ENCODE results near the gene PRPSAP2. TPM values are rescaled to one million over a fixed set of nuclear protein-coding genes. Genes with fewer than 3 reads are reported as not detected.
A peak's percentile ranks its signal among the peaks of the same experiment; 100 is the strongest.

The PRPSAP2 gene
- total and polyA plus RNA-seq, 3 experiments from 2014 or later, result 38.4 to 51.6 (median 49.7) TPM

DNA sequence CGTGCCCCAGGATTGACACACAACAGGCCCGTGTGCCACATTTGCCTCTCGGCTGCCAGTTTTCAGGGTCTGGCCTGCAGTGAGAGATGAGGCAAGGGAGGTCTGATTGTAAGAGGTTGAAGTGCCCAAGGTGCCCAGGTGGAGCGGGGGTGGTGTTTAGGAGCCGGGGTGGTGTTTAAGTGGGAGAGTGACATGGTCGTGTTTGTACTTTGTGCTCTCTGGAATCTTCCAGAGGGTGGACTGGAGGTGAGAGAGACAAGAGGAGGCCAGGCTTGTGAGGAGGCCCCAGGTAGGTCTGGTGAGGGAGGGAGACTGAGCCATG, 104.5 kb downstream of the PRPSAP2 start:
- DNase-seq, result no peak
- Histone ChIP-seq H3K4me1 (ENCODE audit: insufficient read depth, low read length) (peaks cover 9% of the 10 kb centered on the region), H3K4me3 (ENCODE audit: low read length) (no peak overlapping the region), H3K9me3 (ENCODE audit: low read length) (no peaks in the 10 kb centered on the region), H3K27me3 (ENCODE audit: insufficient read depth, low read length, poor library complexity, severe bottlenecking) (no peaks in the 10 kb centered on the region), H3K27ac (ENCODE audit: low read depth, low read length) (no peak overlapping the region), H3K36me3 (ENCODE audit: insufficient read depth, low read length) (no peaks in the 10 kb centered on the region)
- Mint-ChIP-seq H3K27me3 (peaks cover 0 to 2% of the 10 kb centered on the region in 2 donors), H3K9me3 (no peaks in the 10 kb centered on the region), H3K4me1 (peaks cover 7 to 14% (median 11%) of the 10 kb centered on the region in 3 donors), H3K36me3 (no peaks in the 10 kb centered on the region), H3K27ac (peak overlapping the region in 2 of 8 donors; percentile 28 to 71), H3K4me3 (no peak overlapping the region)
- POLR2A ChIA-PET, result no interaction called here
- CTCF ChIA-PET, result no interaction called here

DNA sequence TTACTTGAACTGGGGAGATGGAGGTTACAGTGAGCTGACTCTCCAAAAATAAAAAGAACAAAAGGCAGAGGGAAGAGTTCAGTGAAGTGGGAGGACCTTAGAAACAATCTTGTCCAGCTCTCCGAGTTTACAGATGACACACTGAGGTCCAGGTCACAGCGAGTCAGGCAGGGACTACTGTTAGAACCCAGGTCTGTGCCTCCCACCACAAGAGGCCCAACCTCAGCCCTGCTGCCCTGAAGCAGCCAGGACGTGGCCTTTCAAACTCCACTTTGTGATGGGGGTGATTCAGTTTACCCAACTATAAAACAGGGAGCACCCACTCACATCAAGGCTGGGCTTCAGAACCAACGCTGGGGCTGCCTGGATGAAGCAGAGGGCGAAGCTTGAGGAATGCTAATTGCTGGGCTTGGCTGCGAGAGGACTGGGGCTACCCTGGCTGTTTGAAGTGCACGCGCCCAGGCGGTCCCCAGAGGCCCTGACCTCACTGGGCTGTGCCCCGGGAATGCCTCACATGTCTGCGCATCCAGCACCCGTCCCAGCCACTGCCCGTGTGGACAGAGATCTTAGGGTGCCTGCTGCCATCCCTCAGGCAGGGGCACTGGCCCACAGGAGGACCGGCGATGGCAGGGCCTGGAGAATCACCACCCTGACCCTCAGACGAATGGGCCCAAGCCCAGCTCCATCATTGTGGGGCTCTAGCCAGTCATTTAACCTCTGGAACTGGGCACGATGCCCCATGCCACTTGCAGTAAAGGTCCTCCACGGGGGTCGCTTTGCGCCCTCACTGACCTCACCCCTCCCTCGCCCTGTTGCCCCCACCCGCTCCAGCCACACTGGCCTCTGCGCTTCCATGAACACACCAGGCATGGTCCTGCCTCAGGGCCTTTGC, 105.4 kb downstream of the PRPSAP2 start:
- H3K9me3 ChIP-seq (ENCODE audit: low read length), result no peaks in the 10 kb centered on the region
- H3K4me3 ChIP-seq (ENCODE audit: low read length), result no peak overlapping the region
- ChIA-PET CTCF (no interaction called here), POLR2A (no interaction called here)
- Mint-ChIP-seq H3K4me1 (peaks cover 6 to 10% (median 7%) of the 10 kb centered on the region in 3 donors), H3K27me3 (peaks cover 0 to 2% of the 10 kb centered on the region in 2 donors), H3K27ac (peak overlapping the region in 3 of 8 donors; percentile 56 to 78 (median 60)), H3K36me3 (no peaks in the 10 kb centered on the region), H3K4me3 (no peak overlapping the region), H3K9me3 (no peaks in the 10 kb centered on the region)
- no peaks in the 10 kb centered on the region for H3K27me3 ChIP-seq (ENCODE audit: insufficient read depth, low read length, poor library complexity, severe bottlenecking)
- peaks cover 9% of the 10 kb centered on the region for H3K4me1 ChIP-seq (ENCODE audit: insufficient read depth, low read length)
- H3K36me3 ChIP-seq (ENCODE audit: insufficient read depth, low read length), result no peaks in the 10 kb centered on the region
- DNase-seq, result no peak
- no peak overlapping the region for H3K27ac ChIP-seq (ENCODE audit: low read depth, low read length)

DNA sequence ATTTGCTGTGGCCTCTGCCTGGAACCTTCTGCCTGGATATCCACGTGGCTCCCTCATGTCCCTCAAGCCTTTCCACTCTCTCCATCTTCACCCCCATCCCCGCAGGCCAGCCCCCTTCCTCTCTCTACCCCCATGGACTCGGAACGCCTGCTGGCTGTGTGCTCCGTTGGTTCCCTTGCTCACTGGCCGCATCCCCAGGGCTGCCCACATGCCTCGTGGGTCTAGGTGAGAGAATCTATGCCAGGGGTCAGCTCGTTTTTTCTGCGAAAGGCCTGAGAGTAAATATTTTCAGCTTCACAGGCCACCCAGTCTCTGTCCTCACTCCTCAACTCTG, 106.1 kb downstream of the PRPSAP2 start:
- Histone ChIP-seq H3K4me3 (ENCODE audit: low read length) (no peak overlapping the region), H3K4me1 (ENCODE audit: insufficient read depth, low read length) (peaks cover 9% of the 10 kb centered on the region), H3K27me3 (ENCODE audit: insufficient read depth, low read length, poor library complexity, severe bottlenecking) (no peaks in the 10 kb centered on the region), H3K27ac (ENCODE audit: low read depth, low read length) (no peak overlapping the region), H3K9me3 (ENCODE audit: low read length) (no peaks in the 10 kb centered on the region), H3K36me3 (ENCODE audit: insufficient read depth, low read length) (no peaks in the 10 kb centered on the region)
- H3K27ac Mint-ChIP-seq, result peak overlapping the region in 2 of 8 donors; percentile 41 to 70
- H3K4me1 Mint-ChIP-seq, result peaks cover 6 to 10% (median 7%) of the 10 kb centered on the region in 3 donors
- H3K27me3 Mint-ChIP-seq, result peaks cover 0 to 2% of the 10 kb centered on the region in 2 donors
- H3K4me3 Mint-ChIP-seq, result no peak overlapping the region
- no peak for DNase-seq
- ChIA-PET POLR2A (no interaction called here), CTCF (no interaction called here)
- no peaks in the 10 kb centered on the region for H3K9me3 Mint-ChIP-seq
- no peaks in the 10 kb centered on the region for H3K36me3 Mint-ChIP-seq

DNA sequence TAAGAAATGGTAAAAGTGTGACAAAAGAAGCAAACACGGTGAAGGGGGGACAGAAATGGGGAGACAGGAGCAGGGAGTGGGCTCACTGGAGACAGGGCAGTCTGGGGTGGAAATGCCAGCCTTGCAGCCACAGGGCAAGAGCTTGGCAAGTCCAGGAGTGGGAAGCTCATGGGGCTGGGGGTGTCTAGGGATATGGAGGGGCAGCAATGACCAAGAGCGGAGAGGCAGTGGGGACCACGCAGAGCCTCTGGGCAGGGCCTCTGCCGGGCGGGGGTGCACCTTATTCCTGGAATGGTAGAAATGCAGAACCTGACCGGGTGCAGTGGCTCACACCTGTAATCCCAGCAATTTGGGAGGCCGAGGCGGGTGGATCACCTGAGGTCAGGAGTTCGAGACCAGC, 106.6 kb downstream of the PRPSAP2 start:
- no peak for DNase-seq
- H3K27me3 ChIP-seq (ENCODE audit: insufficient read depth, low read length, poor library complexity, severe bottlenecking), result no peaks in the 10 kb centered on the region
- no peak overlapping the region for H3K4me3 ChIP-seq (ENCODE audit: low read length)
- Mint-ChIP-seq H3K27me3 (peaks cover 0 to 2% of the 10 kb centered on the region in 2 donors), H3K36me3 (no peaks in the 10 kb centered on the region), H3K9me3 (no peaks in the 10 kb centered on the region), H3K4me1 (peaks cover 6 to 11% (median 7%) of the 10 kb centered on the region in 3 donors), H3K4me3 (no peak overlapping the region), H3K27ac (peak overlapping the region in 1 of 8 donors; percentile 70)
- ChIA-PET CTCF (no interaction called here), POLR2A (no interaction called here)
- H3K9me3 ChIP-seq (ENCODE audit: low read length), result no peaks in the 10 kb centered on the region
- H3K27ac ChIP-seq (ENCODE audit: low read depth, low read length), result no peak overlapping the region
- H3K4me1 ChIP-seq (ENCODE audit: insufficient read depth, low read length), result peaks cover 9% of the 10 kb centered on the region
- H3K36me3 ChIP-seq (ENCODE audit: insufficient read depth, low read length), result no peaks in the 10 kb centered on the region

DNA sequence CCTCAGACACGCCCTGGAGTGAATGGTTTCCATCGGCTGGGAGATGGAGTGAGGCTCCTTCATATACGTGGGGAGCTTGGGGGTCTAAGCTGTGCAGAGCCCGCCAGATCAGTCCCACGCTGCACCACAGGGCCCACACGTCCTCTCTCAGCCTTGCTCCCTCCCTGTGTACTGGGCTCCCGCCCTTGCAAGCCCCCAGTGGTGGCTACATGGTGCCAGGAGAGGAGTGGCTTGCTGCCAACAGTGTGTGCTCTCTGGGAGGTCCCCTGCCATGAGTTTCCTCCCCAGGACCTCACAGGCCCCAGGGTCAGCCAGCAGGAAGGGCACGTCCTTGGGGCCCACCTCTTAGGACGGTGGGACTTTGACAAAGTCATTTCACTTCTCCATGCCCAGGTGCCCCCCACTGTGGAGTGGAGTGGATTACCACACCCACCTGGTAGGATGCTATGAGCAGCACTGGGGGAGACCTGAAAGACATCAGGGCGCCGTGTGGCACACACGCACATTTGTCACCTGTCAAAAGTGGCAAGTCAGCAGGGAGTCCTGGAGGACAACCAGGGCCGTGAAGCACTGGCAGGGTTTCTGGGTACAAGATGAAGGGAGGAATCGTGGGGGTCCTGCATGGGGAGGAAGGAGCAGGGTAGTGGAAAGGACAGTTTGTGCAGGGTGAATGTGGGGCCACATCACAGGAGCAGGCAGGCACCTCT, 107.8 kb downstream of the PRPSAP2 start:
- Mint-ChIP-seq H3K27ac (peak overlapping the region in 2 of 8 donors; percentile 64 to 79), H3K9me3 (no peaks in the 10 kb centered on the region), H3K4me3 (no peak overlapping the region), H3K27me3 (peaks cover 0 to 2% of the 10 kb centered on the region in 2 donors), H3K4me1 (peaks cover 4 to 18% (median 6%) of the 10 kb centered on the region in 3 donors), H3K36me3 (peaks cover 0 to 5% (median 0%) of the 10 kb centered on the region in 3 donors)
- Histone ChIP-seq H3K9me3 (ENCODE audit: low read length) (no peaks in the 10 kb centered on the region), H3K4me3 (ENCODE audit: low read length) (no peak overlapping the region), H3K27ac (ENCODE audit: low read depth, low read length) (no peak overlapping the region), H3K4me1 (ENCODE audit: insufficient read depth, low read length) (peaks cover 6% of the 10 kb centered on the region), H3K27me3 (ENCODE audit: insufficient read depth, low read length, poor library complexity, severe bottlenecking) (no peaks in the 10 kb centered on the region), H3K36me3 (ENCODE audit: insufficient read depth, low read length) (no peaks in the 10 kb centered on the region)
- CTCF ChIA-PET, result no interaction called here
- POLR2A ChIA-PET, result no interaction called here
- DNase-seq, result no peak

DNA sequence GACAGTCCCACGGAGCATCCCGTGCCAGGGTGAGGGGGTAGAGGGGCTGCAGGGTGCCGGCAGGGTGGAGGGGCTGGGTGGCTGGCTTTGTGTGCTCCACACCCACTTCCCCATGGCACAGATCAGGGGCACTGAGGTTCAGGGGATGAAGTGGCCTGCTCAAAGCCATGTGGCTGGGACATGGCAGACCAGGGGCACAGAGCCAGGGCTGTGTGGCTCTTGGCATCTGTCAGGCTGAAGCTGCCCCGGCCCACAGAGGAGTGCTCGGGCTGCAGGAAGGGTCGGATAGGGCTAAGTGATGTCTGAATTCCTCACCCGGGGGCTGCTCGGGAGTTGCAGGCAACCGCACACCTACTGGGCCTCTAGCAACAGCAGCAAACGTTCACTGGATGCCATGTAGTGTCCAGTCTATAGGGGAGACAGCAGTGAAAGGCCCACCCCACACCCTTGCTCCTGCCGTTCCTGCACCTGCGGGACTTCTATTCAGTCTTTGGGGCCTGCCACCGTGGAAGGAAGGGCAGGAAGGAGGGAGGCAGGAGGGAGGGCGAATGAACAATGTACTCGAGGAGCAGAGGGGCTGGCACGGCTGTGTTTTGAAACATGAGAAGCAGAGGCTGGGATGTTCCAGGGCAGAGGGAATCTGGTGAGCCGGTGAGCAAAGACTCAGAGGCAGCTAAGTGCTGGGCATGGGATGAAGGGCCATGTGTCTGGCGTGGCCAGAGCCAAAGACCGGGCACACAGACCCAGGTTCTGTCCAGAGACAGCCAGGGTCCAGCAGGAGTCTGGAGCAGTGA, 109.1 kb downstream of the PRPSAP2 start:
- Histone ChIP-seq H3K36me3 (ENCODE audit: insufficient read depth, low read length) (no peaks in the 10 kb centered on the region), H3K4me1 (ENCODE audit: insufficient read depth, low read length) (no peaks in the 10 kb centered on the region), H3K4me3 (ENCODE audit: low read length) (no peak overlapping the region), H3K27ac (ENCODE audit: low read depth, low read length) (no peak overlapping the region), H3K27me3 (ENCODE audit: insufficient read depth, low read length, poor library complexity, severe bottlenecking) (no peaks in the 10 kb centered on the region), H3K9me3 (ENCODE audit: low read length) (no peaks in the 10 kb centered on the region)
- ChIA-PET POLR2A (no interaction called here), CTCF (no interaction called here)
- Mint-ChIP-seq H3K4me3 (no peak overlapping the region), H3K4me1 (peaks cover 0 to 11% (median 3%) of the 10 kb centered on the region in 3 donors), H3K36me3 (peaks cover 0 to 13% (median 0%) of the 10 kb centered on the region in 3 donors), H3K27ac (peak overlapping the region in 2 of 8 donors; percentile 29 to 43), H3K9me3 (no peaks in the 10 kb centered on the region), H3K27me3 (peaks cover 0 to 2% of the 10 kb centered on the region in 2 donors)
- DNase-seq, result no peak

DNA sequence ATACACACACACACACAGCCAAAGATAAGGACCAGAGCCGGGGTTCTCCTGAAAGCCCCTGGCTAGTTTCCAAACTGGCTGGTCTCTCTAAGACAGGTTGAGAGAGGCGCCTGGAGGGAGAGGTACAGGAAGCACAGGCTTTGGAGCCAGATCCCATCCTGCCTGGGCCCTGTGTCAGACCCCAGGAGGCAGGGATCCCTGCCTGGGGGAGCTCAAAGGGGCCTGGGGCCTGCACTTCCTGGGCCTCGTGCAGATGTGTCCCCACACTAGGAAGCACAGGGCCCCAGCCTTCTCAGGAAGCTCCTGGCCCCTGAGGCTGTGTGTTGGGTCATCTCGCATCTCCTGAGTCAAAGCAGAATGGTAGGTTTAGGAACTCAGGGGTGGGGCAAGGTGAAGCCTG, 110.0 kb downstream of the PRPSAP2 start:
- Mint-ChIP-seq H3K4me3 (no peak overlapping the region), H3K36me3 (peaks cover 0 to 18% (median 0%) of the 10 kb centered on the region in 3 donors), H3K27me3 (peaks cover 0 to 2% of the 10 kb centered on the region in 2 donors), H3K9me3 (no peaks in the 10 kb centered on the region), H3K4me1 (peaks cover 0 to 11% (median 3%) of the 10 kb centered on the region in 3 donors), H3K27ac (no peak overlapping the region)
- H3K9me3 ChIP-seq (ENCODE audit: low read length), result no peaks in the 10 kb centered on the region
- ChIA-PET CTCF (no interaction called here), POLR2A (no interaction called here)
- H3K27ac ChIP-seq (ENCODE audit: low read depth, low read length), result no peak overlapping the region
- H3K4me3 ChIP-seq (ENCODE audit: low read length), result no peak overlapping the region
- DNase-seq, result no peak
- no peaks in the 10 kb centered on the region for H3K4me1 ChIP-seq (ENCODE audit: insufficient read depth, low read length)
- H3K27me3 ChIP-seq (ENCODE audit: insufficient read depth, low read length, poor library complexity, severe bottlenecking), result no peaks in the 10 kb centered on the region
- no peaks in the 10 kb centered on the region for H3K36me3 ChIP-seq (ENCODE audit: insufficient read depth, low read length)

DNA sequence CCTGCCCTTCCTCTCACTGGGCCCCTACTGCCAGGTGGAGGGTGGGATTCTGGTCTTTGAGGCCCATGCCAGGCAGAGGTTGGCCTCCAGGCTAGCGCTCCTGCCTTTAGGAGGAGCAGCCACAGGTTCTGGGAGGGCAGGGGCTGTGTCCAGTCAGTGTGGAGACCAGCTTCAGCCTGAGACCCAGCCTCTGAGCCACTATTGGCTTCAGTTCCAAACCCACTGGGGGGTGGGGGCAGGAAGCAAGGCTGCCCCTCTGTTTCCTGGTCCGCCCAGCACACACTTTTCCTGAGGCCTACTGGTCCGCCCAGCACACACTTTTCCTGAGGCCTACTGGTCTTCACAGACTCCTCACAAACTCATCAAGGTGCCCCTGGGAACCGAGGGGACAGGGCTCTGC, 110.4 kb downstream of the PRPSAP2 start:
- Histone ChIP-seq H3K27me3 (ENCODE audit: insufficient read depth, low read length, poor library complexity, severe bottlenecking) (no peaks in the 10 kb centered on the region), H3K36me3 (ENCODE audit: insufficient read depth, low read length) (no peaks in the 10 kb centered on the region), H3K4me3 (ENCODE audit: low read length) (no peak overlapping the region), H3K27ac (ENCODE audit: low read depth, low read length) (no peak overlapping the region), H3K4me1 (ENCODE audit: insufficient read depth, low read length) (no peaks in the 10 kb centered on the region), H3K9me3 (ENCODE audit: low read length) (no peaks in the 10 kb centered on the region)
- ChIA-PET POLR2A (no interaction called here), CTCF (no interaction called here)
- no peak overlapping the region for H3K27ac Mint-ChIP-seq
- no peak for DNase-seq
- no peak overlapping the region for H3K4me3 Mint-ChIP-seq
- peaks cover 0 to 2% of the 10 kb centered on the region in 2 donors for H3K27me3 Mint-ChIP-seq
- peaks cover 0 to 21% (median 0%) of the 10 kb centered on the region in 3 donors for H3K36me3 Mint-ChIP-seq
- peaks cover 0 to 11% (median 3%) of the 10 kb centered on the region in 3 donors for H3K4me1 Mint-ChIP-seq
- H3K9me3 Mint-ChIP-seq, result no peaks in the 10 kb centered on the region

All from CD8-positive, alpha-beta memory T cell (primary cell).